OCI-LY3 (cell line): ENCODE data around the gene LCNL1.

Experiments used
- H2AFZ ChIP-seq: fragments of 200-600, 300-600 bp; shearing (Covaris generic); 2 replicates; pipeline ENCODE4 v1.6.0; 2014; ENCODE audit warnings: antibody characterized with exemption, low read depth, low read length
- H3K27ac ChIP-seq: fragments of 200-600, 300-600 bp; sonication (generic); 2 replicates; pipeline ENCODE4 v1.5.1; 2014; ENCODE audit warnings: mild to moderate bottlenecking, low read length, moderate library complexity, mixed read lengths
- H3K27me3 ChIP-seq: fragments of 200-600, 300-600 bp; sonication (generic); 2 replicates; pipeline ENCODE4 v1.6.1; 2014; ENCODE audit warnings: low read depth, low read length, mixed read lengths
- H3K36me3 ChIP-seq: fragments of 200-600, 300-600 bp; sonication (generic); replicated peaks from 2 replicates; pipeline ENCODE3; 2014; ENCODE audit warnings: low read depth, low read length, mixed read lengths
- H3K4me1 ChIP-seq: fragments of 300-600, 200-600 bp; sonication (generic); 2 replicates; pipeline ENCODE4 v1.6.1; 2014; ENCODE audit warnings: low read length, mixed read lengths
- H3K4me2 ChIP-seq: fragments of 200-600, 300-600 bp; sonication (generic); 2 replicates; pipeline ENCODE4 v1.6.1; 2014; ENCODE audit warnings: low read length, mixed read lengths
- H3K4me3 ChIP-seq: fragments of 300-600, 200-600 bp; sonication (generic); 2 replicates; pipeline ENCODE4 v1.5.1; 2014; ENCODE audit warnings: antibody characterized with exemption, mild to moderate bottlenecking, low read length, moderate library complexity
- H3K79me2 ChIP-seq: fragments of 300-600, 200-600 bp; shearing (Covaris generic); 2 replicates; pipeline ENCODE4 v1.6.1; 2014; ENCODE audit warnings: mild to moderate bottlenecking, low read length, mixed read lengths
- H3K9ac ChIP-seq: fragments of 300-600, 200-600 bp; shearing (Covaris generic); 2 replicates; pipeline ENCODE4 v1.6.0; 2014; ENCODE audit warnings: mild to moderate bottlenecking, low read length, moderate library complexity
- H3K9me3 ChIP-seq: fragments of 200-600, 300-600 bp; shearing (Covaris generic); 2 replicates; pipeline ENCODE4 v1.6.1; 2014; ENCODE audit warnings: low read length, mixed read lengths; ENCODE audit not compliant: insufficient read depth
- H4K20me1 ChIP-seq: fragments of 200-600, 300-600 bp; sonication (generic); 2 replicates; pipeline ENCODE4 v1.6.1; 2016; ENCODE audit warnings: low read length, mixed read lengths; ENCODE audit not compliant: insufficient read depth
- CTCF ChIP-seq: fragments of 200-600, 300-600 bp; sonication (generic); IDR thresholded peaks from 2 replicates; pipeline ENCODE4 v1.5.1; 2014; ENCODE audit warnings: antibody characterized with exemption, low read length, low read depth
- EZH2phosphoT487 ChIP-seq: fragments of 200-600 bp; shearing (Covaris generic); IDR thresholded peaks from 2 replicates; pipeline ENCODE4 v1.6.1; 2018; ENCODE audit warnings: antibody characterized with exemption, mixed run types, low read depth

The LCNL1 gene

GRCh38 chr9:137026828-137027227 is 44.0 kb downstream of the LCNL1 start:
- peaks cover 6% of the 10 kb centered on the region for H3K27me3 ChIP-seq
- H3K79me2 ChIP-seq = no peaks in the 10 kb centered on the region
- H3K36me3 ChIP-seq = no peaks in the 10 kb centered on the region
- no peak overlapping the region for H3K9ac ChIP-seq
- no peak overlapping the region for H3K4me2 ChIP-seq
- peaks cover 22% of the 10 kb centered on the region for H3K4me1 ChIP-seq
- H3K27ac ChIP-seq = no peak overlapping the region
- no peaks in the 10 kb centered on the region for H3K9me3 ChIP-seq
- H3K4me3 ChIP-seq = no peak overlapping the region
- H4K20me1 ChIP-seq = no peaks in the 10 kb centered on the region
- TF ChIP-seq CTCF (no peak), EZH2phosphoT487 (no peak)
- no peak overlapping the region for H2AFZ ChIP-seq

- Histone ChIP-seq H3K27ac (no peak within 1 kb of the TSS), H3K4me3 (peak within 1 kb of the TSS; percentile 88), H2AFZ (peak within 1 kb of the TSS; percentile 62; the same call in 1 of the 2 replicates)
Measured at GRCh38 chr9:137027369-137028262, 44.8 kb downstream of the LCNL1 start, which contains the start of gene ABCA2. Gene ABCA2 (minus strand): TSS chr9:137028237. CDS start chr9:137028140, 97 bp downstream.

GRCh38 chr9:137028263-137029057 is 45.7 kb downstream of the LCNL1 start:
- peak overlapping the region; percentile 62; the same call in 1 of the 2 replicates for H2AFZ ChIP-seq
- H3K27ac ChIP-seq = no peak overlapping the region
- H3K9ac ChIP-seq = peak overlapping the region; percentile 64
- H3K36me3 ChIP-seq = no peaks in the 10 kb centered on the region
- H4K20me1 ChIP-seq = no peaks in the 10 kb centered on the region
- peaks cover 35% of the 10 kb centered on the region for H3K4me1 ChIP-seq
- H3K27me3 ChIP-seq = peaks cover 6% of the 10 kb centered on the region
- peak overlapping the region; percentile 88 for H3K4me3 ChIP-seq
- TF ChIP-seq CTCF (peak; percentile 43), EZH2phosphoT487 (no peak)
- peak overlapping the region; percentile 97 for H3K4me2 ChIP-seq
- H3K79me2 ChIP-seq = no peaks in the 10 kb centered on the region
- H3K9me3 ChIP-seq = no peaks in the 10 kb centered on the region

More at GRCh38 chr9:137027369-137028262, 44.8 kb downstream of the LCNL1 start, which contains the start of gene ABCA2:
- Histone ChIP-seq H3K4me2 (peak within 1 kb of the TSS; percentile 97), H3K79me2 (no peaks in the 10 kb centered on the region), H4K20me1 (no peaks in the 10 kb centered on the region), H3K9ac (peak within 1 kb of the TSS; percentile 64), H3K9me3 (no peaks in the 10 kb centered on the region), H3K36me3 (no peaks in the 10 kb centered on the region), H3K27me3 (peaks cover 6% of the 10 kb centered on the region), H3K4me1 (peaks cover 30% of the 10 kb centered on the region)
- no peak for TF ChIP-seq EZH2phosphoT487

GRCh38 chr9:137029058-137029936 is 46.5 kb downstream of the LCNL1 start:
- peak overlapping the region; percentile 88 for H3K4me3 ChIP-seq
- peak overlapping the region; percentile 97 for H3K4me2 ChIP-seq
- H3K27ac ChIP-seq = no peak overlapping the region
- no peak for TF ChIP-seq EZH2phosphoT487
- TF ChIP-seq CTCF = peak; percentile 76
- H2AFZ ChIP-seq = no peak overlapping the region
- no peak overlapping the region for H3K9ac ChIP-seq
- H3K4me1 ChIP-seq = peaks cover 36% of the 10 kb centered on the region
- no peaks in the 10 kb centered on the region for H3K36me3 ChIP-seq
- no peaks in the 10 kb centered on the region for H3K79me2 ChIP-seq
- H3K9me3 ChIP-seq = no peaks in the 10 kb centered on the region
- H3K27me3 ChIP-seq = peaks cover 6% of the 10 kb centered on the region
- no peaks in the 10 kb centered on the region for H4K20me1 ChIP-seq
